DND-41 (cell line): ENCODE results near the gene IL11RA.

Source experiments
- ATAC-seq: fragments of 200-7000 bp; cut with Tn5 transposase; 3 replicates; pipeline ENCODE4 v1.9.1; 2021; ENCODE audit warnings: low read depth; ENCODE audit not compliant: insufficient read depth
- DNase-seq: peaks from one replicate; pipeline ENCODE4 v3.0.0-alpha.2; 2020
- H2AFZ ChIP-seq: 2 replicates; pipeline ENCODE4 v1.6.0; 2012; ENCODE audit warnings: low read depth, low read length
- H3K27ac ChIP-seq: 2 replicates; pipeline ENCODE4 v1.5.1; 2012; ENCODE audit warnings: low read length, inconsistent platforms
- H3K27me3 ChIP-seq: fragments of 200-600 bp; sonication (generic); 2 replicates; pipeline ENCODE4 v1.6.0; 2012; ENCODE audit warnings: low read length, mild to moderate bottlenecking, inconsistent platforms; ENCODE audit not compliant: insufficient read depth, poor library complexity
- H3K36me3 ChIP-seq: 2 replicates; pipeline ENCODE4 v1.5.1; 2012; ENCODE audit warnings: low read length, inconsistent platforms; ENCODE audit not compliant: insufficient read depth
- H3K4me1 ChIP-seq: 2 replicates; pipeline ENCODE4 v1.5.1; 2012; ENCODE audit warnings: mild to moderate bottlenecking, low read length; ENCODE audit not compliant: insufficient read depth
- H3K4me2 ChIP-seq: 2 replicates; pipeline ENCODE4 v1.6.0; 2012; ENCODE audit warnings: mild to moderate bottlenecking, moderate library complexity, low read length, inconsistent platforms; ENCODE audit not compliant: insufficient read depth
- H3K4me3 ChIP-seq, 2 experiments: fragments of 200-600 bp in 1 of 2; shearing (Covaris generic) in 1 of 2; 2 replicates each; pipeline ENCODE4 v1.5.1; 2012 to 2016; ENCODE audit warnings: inconsistent platforms in 2 of 2, low read length in 2 of 2, mild to moderate bottlenecking in 2 of 2, low read depth in 1 of 2, moderate library complexity in 1 of 2
- H3K79me2 ChIP-seq: 2 replicates; pipeline ENCODE4 v1.6.0; 2012; ENCODE audit warnings: low read length, inconsistent platforms; ENCODE audit not compliant: insufficient read depth
- H3K9ac ChIP-seq: 2 replicates; pipeline ENCODE4 v1.6.0; 2012; ENCODE audit warnings: low read depth, mild to moderate bottlenecking, inconsistent platforms, low read length, moderate library complexity
- H3K9me3 ChIP-seq: 2 replicates; pipeline ENCODE4 v1.5.1; 2012; ENCODE audit warnings: low read length, moderate library complexity, mild to moderate bottlenecking, inconsistent platforms; ENCODE audit not compliant: insufficient read depth, severe bottlenecking
- H4K20me1 ChIP-seq: 2 replicates; pipeline ENCODE4 v1.6.0; 2012; ENCODE audit warnings: low read length; ENCODE audit not compliant: insufficient read depth
- CTCF ChIP-seq: IDR thresholded peaks from 2 replicates; pipeline ENCODE4 v1.5.1; 2012; ENCODE audit warnings: borderline replicate concordance, low read length, moderate library complexity, mild to moderate bottlenecking; ENCODE audit not compliant: poor library complexity, severe bottlenecking; ENCODE audit errors: extremely low read depth
- EZH2 ChIP-seq: IDR thresholded peaks from 3 replicates; pipeline ENCODE4 v1.6.1; 2012; ENCODE audit warnings: borderline replicate concordance, low read depth, mild to moderate bottlenecking, moderate library complexity, low read length, inconsistent platforms; ENCODE audit not compliant: severe bottlenecking

Gene IL11RA

DNA sequence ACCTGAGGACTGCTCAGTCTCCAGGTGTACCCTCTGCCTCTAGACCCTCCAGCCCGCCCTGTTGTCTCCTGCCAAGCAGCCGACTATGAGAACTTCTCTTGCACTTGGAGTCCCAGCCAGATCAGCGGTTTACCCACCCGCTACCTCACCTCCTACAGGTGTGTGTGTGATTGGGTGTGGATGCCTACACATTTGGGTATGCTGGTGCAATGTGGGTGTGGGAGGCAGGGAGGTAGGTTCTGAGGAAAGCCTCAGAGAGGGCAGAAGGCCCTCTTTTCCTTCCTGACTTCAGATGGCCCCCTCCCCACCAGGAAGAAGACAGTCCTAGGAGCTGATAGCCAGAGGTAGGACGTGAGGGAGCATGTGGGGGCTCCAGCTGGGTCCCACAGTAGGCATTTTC is 5.0 kb downstream of the IL11RA start:
- Histone ChIP-seq H3K27me3 (no peaks in the 10 kb centered on the region), H4K20me1 (no peaks in the 10 kb centered on the region), H3K27ac (no peak overlapping the region), H3K36me3 (no peaks in the 10 kb centered on the region), H3K4me1 (no peaks in the 10 kb centered on the region), H3K9me3 (no peaks in the 10 kb centered on the region), H3K4me2 (no peak overlapping the region), H2AFZ (no peak overlapping the region), H3K79me2 (no peaks in the 10 kb centered on the region), H3K4me3 (no peak overlapping the region), H3K9ac (no peak overlapping the region)
- DNase-seq, result no peak
- no peak for TF ChIP-seq EZH2
- no peak for TF ChIP-seq CTCF
- ATAC-seq, result no peak

GRCh38 chr9:34658461-34658860 is 6.5 kb downstream of the IL11RA start:
- H3K9me3 ChIP-seq, result no peaks in the 10 kb centered on the region
- H3K4me3 ChIP-seq, result no peak overlapping the region
- H2AFZ ChIP-seq, result no peak overlapping the region
- H3K9ac ChIP-seq, result no peak overlapping the region
- no peak for DNase-seq
- peaks cover 14% of the 10 kb centered on the region for H3K4me1 ChIP-seq
- H3K36me3 ChIP-seq, result no peaks in the 10 kb centered on the region
- no peak overlapping the region for H3K27ac ChIP-seq
- no peak for ATAC-seq
- no peaks in the 10 kb centered on the region for H4K20me1 ChIP-seq
- H3K79me2 ChIP-seq, result no peaks in the 10 kb centered on the region
- no peak for TF ChIP-seq EZH2
- TF ChIP-seq CTCF, result no peak
- H3K4me2 ChIP-seq, result no peak overlapping the region
- no peaks in the 10 kb centered on the region for H3K27me3 ChIP-seq

DNA sequence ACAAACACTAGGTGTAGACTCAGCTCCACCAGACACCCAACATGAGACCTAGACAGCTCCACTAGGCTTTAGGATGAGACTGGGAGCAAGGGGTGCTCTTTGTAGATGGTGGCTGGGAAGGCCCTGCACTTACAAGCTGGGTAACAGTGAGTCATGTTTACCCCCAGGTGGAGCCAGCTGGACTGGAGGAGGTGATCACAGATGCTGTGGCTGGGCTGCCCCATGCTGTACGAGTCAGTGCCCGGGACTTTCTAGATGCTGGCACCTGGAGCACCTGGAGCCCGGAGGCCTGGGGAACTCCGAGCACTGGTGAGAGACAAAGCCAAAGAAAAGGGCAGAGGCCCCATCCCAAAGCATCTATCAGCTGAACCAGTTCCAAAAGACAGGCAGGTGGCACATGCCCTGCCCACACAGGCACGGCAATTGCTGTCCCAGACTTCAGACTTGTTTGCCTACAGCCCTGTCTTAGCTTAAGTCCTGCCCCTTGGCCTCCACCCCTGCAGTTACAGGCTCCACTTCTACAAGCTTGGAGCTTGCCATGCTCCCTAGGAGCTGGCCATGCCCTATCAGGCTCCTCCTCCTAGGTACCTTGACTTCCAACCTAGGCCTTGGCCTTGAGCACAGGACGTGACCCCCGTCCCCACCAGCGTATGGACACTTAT is 7.7 kb downstream of the IL11RA start:
- ATAC-seq, result no peak
- no peak overlapping the region for H3K9ac ChIP-seq
- H3K4me2 ChIP-seq, result no peak overlapping the region
- no peaks in the 10 kb centered on the region for H3K27me3 ChIP-seq
- no peaks in the 10 kb centered on the region for H3K36me3 ChIP-seq
- H3K79me2 ChIP-seq, result no peaks in the 10 kb centered on the region
- TF ChIP-seq EZH2 (no peak), CTCF (no peak)
- no peak overlapping the region for H2AFZ ChIP-seq
- no peak for DNase-seq
- no peak overlapping the region for H3K27ac ChIP-seq
- H3K4me3 ChIP-seq, result no peak overlapping the region
- H3K4me1 ChIP-seq, result peaks cover 21% of the 10 kb centered on the region
- H4K20me1 ChIP-seq, result no peaks in the 10 kb centered on the region
- no peaks in the 10 kb centered on the region for H3K9me3 ChIP-seq
